ENCODE results near the gene ERAP2. TPM values are rescaled to one million over a fixed set of nuclear protein-coding genes. Genes with fewer than 3 reads are reported as not detected.
A peak's percentile ranks its signal among the peaks of the same experiment; 100 is the strongest.

The ERAP2 gene
- total RNA-seq, 6 donors from 2014 or later = 19.9 to 24.8 (median 22.1) TPM

GRCh38 chr5:96881511-96882115 lies 5.3 kb downstream of the ERAP2 start:
- Histone ChIP-seq H3K4me3 (no peak overlapping the region), H3K4me1 (peaks cover 25 to 49% (median 40%) of the 10 kb centered on the region in 4 donors), H3K36me3 (peaks cover 0 to 7% (median 3%) of the 10 kb centered on the region in 4 donors), H3K27me3 (no peaks in the 10 kb centered on the region), H3K9me3 (no peaks in the 10 kb centered on the region), H3K27ac (peak overlapping the region in 3 of 4 donors; percentile 3 to 31 (median 28))
- ATAC-seq (ENCODE audit: low FRiP score in 2 of 2) (peak in 1 of 2 donors; percentile 52), DNase-seq (no peak)
- WGBS, 2 donors = 58 to 67% methylated on average over 2 of the region's 2 CpGs
- no peak for TF ChIP-seq POLR2AphosphoS5 (IDR thresholded peaks at IDR 0.05)
- no peak for TF ChIP-seq CTCF (IDR thresholded peaks at IDR 0.05)
- no peak for TF ChIP-seq EP300 (IDR thresholded peaks at IDR 0.05)
- TF ChIP-seq POLR2A (IDR thresholded peaks at IDR 0.05) = no peak

- DNase-seq = no peak
- no peak for ATAC-seq (ENCODE audit: low FRiP score in 2 of 2)
- Histone ChIP-seq H3K27me3 (no peaks in the 10 kb centered on the region), H3K9me3 (no peaks in the 10 kb centered on the region), H3K4me3 (no peak overlapping the region), H3K36me3 (peaks cover 0 to 19% (median 6%) of the 10 kb centered on the region in 4 donors), H3K4me1 (peaks cover 21 to 39% (median 32%) of the 10 kb centered on the region in 4 donors), H3K27ac (no peak overlapping the region)
- WGBS, 2 donors = 83 to 84% methylated on average over 3 of the region's 3 CpGs
- TF ChIP-seq POLR2AphosphoS5 (IDR thresholded peaks at IDR 0.05) (no peak), POLR2A (IDR thresholded peaks at IDR 0.05) (no peak)
These were observed 7.6 kb downstream of the ERAP2 start for GRCh38 chr5:96883871-96884270.

- Histone ChIP-seq H3K27ac (no peak overlapping the region), H3K4me3 (no peak overlapping the region), H3K36me3 (peaks cover 4 to 30% (median 13%) of the 10 kb centered on the region in 4 donors), H3K9me3 (no peaks in the 10 kb centered on the region), H3K4me1 (peaks cover 21 to 33% (median 25%) of the 10 kb centered on the region in 4 donors), H3K27me3 (no peaks in the 10 kb centered on the region)
- ATAC-seq (ENCODE audit: low FRiP score in 2 of 2) (no peak), DNase-seq (no peak)
- TF ChIP-seq POLR2AphosphoS5 (IDR thresholded peaks at IDR 0.05) (no peak), CTCF (IDR thresholded peaks at IDR 0.05) (no peak), POLR2A (IDR thresholded peaks at IDR 0.05) (no peak), EP300 (IDR thresholded peaks at IDR 0.05) (no peak)
- WGBS, 2 donors = 90 to 91% methylated on average over 7 of the region's 7 CpGs
These were observed 8.7 kb downstream of the ERAP2 start for GRCh38 chr5:96884995-96885394.

- no peak for TF ChIP-seq POLR2A (IDR thresholded peaks at IDR 0.05)
- no peak for TF ChIP-seq POLR2AphosphoS5 (IDR thresholded peaks at IDR 0.05)
- no peak for TF ChIP-seq CTCF (IDR thresholded peaks at IDR 0.05)
- WGBS, 2 donors = 59 to 72% methylated on average over 5 of the region's 5 CpGs
- DNase-seq = no peak
- Histone ChIP-seq H3K9me3 (no peaks in the 10 kb centered on the region), H3K27ac (no peak overlapping the region), H3K4me3 (no peak overlapping the region), H3K4me1 (peaks cover 20 to 26% (median 22%) of the 10 kb centered on the region in 4 donors), H3K27me3 (no peaks in the 10 kb centered on the region), H3K36me3 (peaks cover 4 to 36% (median 17%) of the 10 kb centered on the region in 4 donors)
- ATAC-seq (ENCODE audit: low FRiP score in 2 of 2) = no peak
These were observed 9.4 kb downstream of the ERAP2 start for GRCh38 chr5:96885518-96886338.

- no peaks in the 10 kb centered on the region for H3K4me1 ChIP-seq
- WGBS, 2 donors = 77 to 78% methylated on average over 4 of the region's 4 CpGs
- H3K27me3 ChIP-seq = no peaks in the 10 kb centered on the region
- peak in 1 of 2 donors; percentile 29 for ATAC-seq (ENCODE audit: low FRiP score in 2 of 2)
- H3K9me3 ChIP-seq = no peaks in the 10 kb centered on the region
- no peak overlapping the region for H3K4me3 ChIP-seq
- TF ChIP-seq EP300 (IDR thresholded peaks at IDR 0.05) (no peak), POLR2A (IDR thresholded peaks at IDR 0.05) (no peak), POLR2AphosphoS5 (IDR thresholded peaks at IDR 0.05) (no peak), CTCF (IDR thresholded peaks at IDR 0.05) (no peak)
- peaks cover 6 to 71% (median 18%) of the 10 kb centered on the region in 4 donors for H3K36me3 ChIP-seq
- no peak for DNase-seq
- no peak overlapping the region for H3K27ac ChIP-seq
These were observed 17.0 kb downstream of the ERAP2 start for GRCh38 chr5:96893342-96893741.
